Measurements from ENCODE around the gene SIMC1.
A peak's percentile ranks its signal among the peaks of the same experiment; 100 is the strongest.
"Not testable (repeated sequence)": the region's sequence is repeated elsewhere in the genome, so short reads cannot be mapped to it uniquely, and the experiment has no call there.

DNA sequence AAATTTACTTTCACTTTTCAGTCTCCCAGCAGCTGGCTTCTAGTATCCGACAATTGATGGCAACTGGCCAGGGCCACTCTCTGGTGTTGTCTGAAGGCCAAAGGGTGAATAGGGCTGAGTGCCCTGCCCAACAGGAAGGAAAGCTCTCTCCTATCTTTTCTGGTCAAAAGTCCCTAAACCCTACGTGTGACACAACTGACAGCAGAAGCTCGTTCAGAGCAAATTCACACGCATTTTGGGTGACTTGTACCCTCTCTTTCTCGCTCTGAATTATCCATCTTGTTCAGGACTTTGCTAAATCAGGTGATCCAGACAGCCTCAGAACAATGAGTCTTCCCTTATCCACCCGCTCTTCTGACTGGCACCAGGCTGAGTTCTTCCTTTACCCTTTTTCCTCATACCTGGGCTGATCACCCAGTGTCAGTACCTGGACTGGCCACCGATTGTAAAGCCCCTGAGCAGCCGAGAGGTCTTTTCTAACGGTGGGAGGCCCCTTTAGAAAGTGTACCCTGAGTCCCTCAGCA is 21.8 kb upstream of the SIMC1 start:
- TF ChIP-seq, protein P1, sequence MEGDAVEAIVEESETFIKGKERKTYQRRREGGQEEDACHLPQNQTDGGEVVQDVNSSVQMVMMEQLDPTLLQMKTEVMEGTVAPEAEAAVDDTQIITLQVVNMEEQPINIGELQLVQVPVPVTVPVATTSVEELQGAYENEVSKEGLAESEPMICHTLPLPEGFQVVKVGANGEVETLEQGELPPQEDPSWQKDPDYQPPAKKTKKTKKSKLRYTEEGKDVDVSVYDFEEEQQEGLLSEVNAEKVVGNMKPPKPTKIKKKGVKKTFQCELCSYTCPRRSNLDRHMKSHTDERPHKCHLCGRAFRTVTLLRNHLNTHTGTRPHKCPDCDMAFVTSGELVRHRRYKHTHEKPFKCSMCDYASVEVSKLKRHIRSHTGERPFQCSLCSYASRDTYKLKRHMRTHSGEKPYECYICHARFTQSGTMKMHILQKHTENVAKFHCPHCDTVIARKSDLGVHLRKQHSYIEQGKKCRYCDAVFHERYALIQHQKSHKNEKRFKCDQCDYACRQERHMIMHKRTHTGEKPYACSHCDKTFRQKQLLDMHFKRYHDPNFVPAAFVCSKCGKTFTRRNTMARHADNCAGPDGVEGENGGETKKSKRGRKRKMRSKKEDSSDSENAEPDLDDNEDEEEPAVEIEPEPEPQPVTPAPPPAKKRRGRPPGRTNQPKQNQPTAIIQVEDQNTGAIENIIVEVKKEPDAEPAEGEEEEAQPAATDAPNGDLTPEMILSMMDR (IDR thresholded peaks at IDR 0.05), result peak in 1 of 7 experiments; percentile 5
- not testable (repeated sequence) for TF ChIP-seq POLR2A (IDR thresholded peaks at IDR 0.05)
